Measurements from ENCODE around the gene SELENOO. TPM values are rescaled to one million over a fixed set of nuclear protein-coding genes. Genes with fewer than 3 reads are reported as not detected.

Gene SELENOO
- total and polyA plus RNA-seq, 2 of the 13 experiments (the other 11 are each of a cell fraction or from before 2014, with no cell fraction given), result 14.4 to 19.0 TPM

GRCh38 chr22:50251477-50252081 is 50.8 kb downstream of the SELENOO start (continued):
- TF ChIP-seq, protein P1, sequence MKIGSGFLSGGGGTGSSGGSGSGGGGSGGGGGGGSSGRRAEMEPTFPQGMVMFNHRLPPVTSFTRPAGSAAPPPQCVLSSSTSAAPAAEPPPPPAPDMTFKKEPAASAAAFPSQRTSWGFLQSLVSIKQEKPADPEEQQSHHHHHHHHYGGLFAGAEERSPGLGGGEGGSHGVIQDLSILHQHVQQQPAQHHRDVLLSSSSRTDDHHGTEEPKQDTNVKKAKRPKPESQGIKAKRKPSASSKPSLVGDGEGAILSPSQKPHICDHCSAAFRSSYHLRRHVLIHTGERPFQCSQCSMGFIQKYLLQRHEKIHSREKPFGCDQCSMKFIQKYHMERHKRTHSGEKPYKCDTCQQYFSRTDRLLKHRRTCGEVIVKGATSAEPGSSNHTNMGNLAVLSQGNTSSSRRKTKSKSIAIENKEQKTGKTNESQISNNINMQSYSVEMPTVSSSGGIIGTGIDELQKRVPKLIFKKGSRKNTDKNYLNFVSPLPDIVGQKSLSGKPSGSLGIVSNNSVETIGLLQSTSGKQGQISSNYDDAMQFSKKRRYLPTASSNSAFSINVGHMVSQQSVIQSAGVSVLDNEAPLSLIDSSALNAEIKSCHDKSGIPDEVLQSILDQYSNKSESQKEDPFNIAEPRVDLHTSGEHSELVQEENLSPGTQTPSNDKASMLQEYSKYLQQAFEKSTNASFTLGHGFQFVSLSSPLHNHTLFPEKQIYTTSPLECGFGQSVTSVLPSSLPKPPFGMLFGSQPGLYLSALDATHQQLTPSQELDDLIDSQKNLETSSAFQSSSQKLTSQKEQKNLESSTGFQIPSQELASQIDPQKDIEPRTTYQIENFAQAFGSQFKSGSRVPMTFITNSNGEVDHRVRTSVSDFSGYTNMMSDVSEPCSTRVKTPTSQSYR (CRISPR knock-in tag; IDR thresholded peaks at IDR 0.05; ENCODE audit: borderline replicate concordance), result no peak
- TF ChIP-seq SMAD1 (CRISPR knock-in tag; IDR thresholded peaks at IDR 0.05; ENCODE audit: borderline replicate concordance, low read depth) (no peak), CHCHD3 (CRISPR knock-in tag; IDR thresholded peaks at IDR 0.05) (no peak), ZIK1 (CRISPR knock-in tag; IDR thresholded peaks at IDR 0.05; ENCODE audit: borderline replicate concordance, low read depth) (no peak), ZNF839 (CRISPR knock-in tag; IDR thresholded peaks at IDR 0.05; ENCODE audit: borderline replicate concordance) (no peak), HOXD1 (CRISPR knock-in tag; IDR thresholded peaks at IDR 0.05) (no peak), AHR (CRISPR knock-in tag; IDR thresholded peaks at IDR 0.05) (no peak), CBX5 (CRISPR knock-in tag; IDR thresholded peaks at IDR 0.05; ENCODE audit: borderline replicate concordance) (no peak), ZNF674 (CRISPR knock-in tag; IDR thresholded peaks at IDR 0.05; ENCODE audit: low read depth) (no peak), ZFP36L2 (CRISPR knock-in tag; IDR thresholded peaks at IDR 0.05) (no peak), ZNF782 (CRISPR knock-in tag; IDR thresholded peaks at IDR 0.05; ENCODE audit: borderline replicate concordance) (no peak), ZSCAN25 (CRISPR knock-in tag; IDR thresholded peaks at IDR 0.05) (0 out of 2 replicates have a peak, but pooled peaks have one; percentile 13), BORCS8-MEF2B (CRISPR knock-in tag; IDR thresholded peaks at IDR 0.05) (no peak), CHD2 (IDR thresholded peaks at IDR 0.05; ENCODE audit: low read depth, low read length) (no peak), IRF2 (CRISPR knock-in tag; IDR thresholded peaks at IDR 0.05) (no peak), KDM2A (CRISPR knock-in tag; IDR thresholded peaks at IDR 0.05; ENCODE audit: borderline replicate concordance, low read depth) (no peak; the same call in 1 of the 2 replicates)
- TF ChIP-seq, protein P2, sequence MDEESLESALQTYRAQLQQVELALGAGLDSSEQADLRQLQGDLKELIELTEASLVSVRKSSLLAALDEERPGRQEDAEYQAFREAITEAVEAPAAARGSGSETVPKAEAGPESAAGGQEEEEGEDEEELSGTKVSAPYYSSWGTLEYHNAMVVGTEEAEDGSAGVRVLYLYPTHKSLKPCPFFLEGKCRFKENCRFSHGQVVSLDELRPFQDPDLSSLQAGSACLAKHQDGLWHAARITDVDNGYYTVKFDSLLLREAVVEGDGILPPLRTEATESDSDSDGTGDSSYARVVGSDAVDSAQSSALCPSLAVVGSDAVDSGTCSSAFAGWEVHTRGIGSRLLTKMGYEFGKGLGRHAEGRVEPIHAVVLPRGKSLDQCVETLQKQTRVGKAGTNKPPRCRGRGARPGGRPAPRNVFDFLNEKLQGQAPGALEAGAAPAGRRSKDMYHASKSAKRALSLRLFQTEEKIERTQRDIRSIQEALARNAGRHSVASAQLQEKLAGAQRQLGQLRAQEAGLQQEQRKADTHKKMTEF (CRISPR knock-in tag; IDR thresholded peaks at IDR 0.05), result 0 out of 2 replicates have a peak, but pooled peaks have one; percentile 9
- TF ChIP-seq, protein P3, sequence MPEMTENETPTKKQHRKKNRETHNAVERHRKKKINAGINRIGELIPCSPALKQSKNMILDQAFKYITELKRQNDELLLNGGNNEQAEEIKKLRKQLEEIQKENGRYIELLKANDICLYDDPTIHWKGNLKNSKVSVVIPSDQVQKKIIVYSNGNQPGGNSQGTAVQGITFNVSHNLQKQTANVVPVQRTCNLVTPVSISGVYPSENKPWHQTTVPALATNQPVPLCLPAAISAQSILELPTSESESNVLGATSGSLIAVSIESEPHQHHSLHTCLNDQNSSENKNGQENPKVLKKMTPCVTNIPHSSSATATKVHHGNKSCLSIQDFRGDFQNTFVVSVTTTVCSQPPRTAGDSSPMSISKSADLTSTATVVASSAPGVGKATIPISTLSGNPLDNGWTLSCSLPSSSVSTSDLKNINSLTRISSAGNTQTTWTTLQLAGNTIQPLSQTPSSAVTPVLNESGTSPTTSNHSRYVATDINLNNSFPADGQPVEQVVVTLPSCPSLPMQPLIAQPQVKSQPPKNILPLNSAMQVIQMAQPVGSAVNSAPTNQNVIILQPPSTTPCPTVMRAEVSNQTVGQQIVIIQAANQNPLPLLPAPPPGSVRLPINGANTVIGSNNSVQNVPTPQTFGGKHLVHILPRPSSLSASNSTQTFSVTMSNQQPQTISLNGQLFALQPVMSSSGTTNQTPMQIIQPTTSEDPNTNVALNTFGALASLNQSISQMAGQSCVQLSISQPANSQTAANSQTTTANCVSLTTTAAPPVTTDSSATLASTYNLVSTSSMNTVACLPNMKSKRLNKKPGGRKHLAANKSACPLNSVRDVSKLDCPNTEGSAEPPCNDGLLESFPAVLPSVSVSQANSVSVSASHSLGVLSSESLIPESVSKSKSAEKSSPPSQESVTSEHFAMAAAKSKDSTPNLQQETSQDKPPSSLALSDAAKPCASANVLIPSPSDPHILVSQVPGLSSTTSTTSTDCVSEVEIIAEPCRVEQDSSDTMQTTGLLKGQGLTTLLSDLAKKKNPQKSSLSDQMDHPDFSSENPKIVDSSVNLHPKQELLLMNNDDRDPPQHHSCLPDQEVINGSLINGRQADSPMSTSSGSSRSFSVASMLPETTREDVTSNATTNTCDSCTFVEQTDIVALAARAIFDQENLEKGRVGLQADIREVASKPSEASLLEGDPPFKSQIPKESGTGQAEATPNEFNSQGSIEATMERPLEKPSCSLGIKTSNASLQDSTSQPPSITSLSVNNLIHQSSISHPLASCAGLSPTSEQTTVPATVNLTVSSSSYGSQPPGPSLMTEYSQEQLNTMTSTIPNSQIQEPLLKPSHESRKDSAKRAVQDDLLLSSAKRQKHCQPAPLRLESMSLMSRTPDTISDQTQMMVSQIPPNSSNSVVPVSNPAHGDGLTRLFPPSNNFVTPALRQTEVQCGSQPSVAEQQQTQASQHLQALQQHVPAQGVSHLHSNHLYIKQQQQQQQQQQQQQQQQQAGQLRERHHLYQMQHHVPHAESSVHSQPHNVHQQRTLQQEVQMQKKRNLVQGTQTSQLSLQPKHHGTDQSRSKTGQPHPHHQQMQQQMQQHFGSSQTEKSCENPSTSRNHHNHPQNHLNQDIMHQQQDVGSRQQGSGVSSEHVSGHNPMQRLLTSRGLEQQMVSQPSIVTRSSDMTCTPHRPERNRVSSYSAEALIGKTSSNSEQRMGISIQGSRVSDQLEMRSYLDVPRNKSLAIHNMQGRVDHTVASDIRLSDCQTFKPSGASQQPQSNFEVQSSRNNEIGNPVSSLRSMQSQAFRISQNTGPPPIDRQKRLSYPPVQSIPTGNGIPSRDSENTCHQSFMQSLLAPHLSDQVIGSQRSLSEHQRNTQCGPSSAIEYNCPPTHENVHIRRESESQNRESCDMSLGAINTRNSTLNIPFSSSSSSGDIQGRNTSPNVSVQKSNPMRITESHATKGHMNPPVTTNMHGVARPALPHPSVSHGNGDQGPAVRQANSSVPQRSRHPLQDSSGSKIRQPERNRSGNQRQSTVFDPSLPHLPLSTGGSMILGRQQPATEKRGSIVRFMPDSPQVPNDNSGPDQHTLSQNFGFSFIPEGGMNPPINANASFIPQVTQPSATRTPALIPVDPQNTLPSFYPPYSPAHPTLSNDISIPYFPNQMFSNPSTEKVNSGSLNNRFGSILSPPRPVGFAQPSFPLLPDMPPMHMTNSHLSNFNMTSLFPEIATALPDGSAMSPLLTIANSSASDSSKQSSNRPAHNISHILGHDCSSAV (CRISPR knock-in tag; IDR thresholded peaks at IDR 0.05; ENCODE audit: borderline replicate concordance), result no peak

All from HepG2 (cell line).